Endothelial cell of umbilical vein (primary cell): Measurements from ENCODE around the gene SRM. TPM values are rescaled to one million over a fixed set of nuclear protein-coding genes. Genes with fewer than 3 reads are reported as not detected.

Experiments used
- BruUV-seq: library from RNA; stranded (reverse); fragments of 400-500 nt; replicated peaks from 2 replicates; lab custom pipeline; 2021; lab: Mats Ljungman, UMichigan
- CTCF ChIA-PET: fragments of 300-600, 350-600 bp; sonication (Branson Sonifier 250); formaldehyde crosslinking; loops from one replicate; lab custom pipeline; 2021; ENCODE audit warnings: antibody characterized with exemption, inconsistent platforms; lab: Charles Lee
- POLR2A ChIA-PET: fragments of 300-600, 350-600 bp; sonication (Branson Sonifier 250); formaldehyde crosslinking; loops from one replicate; lab custom pipeline; 2021; ENCODE audit warnings: antibody characterized with exemption, inconsistent platforms; lab: Charles Lee
- DNase-seq: peaks from one replicate; pipeline ENCODE4 v3.0.0-alpha.2; 2011; ENCODE audit warnings: low read depth, low spot score
- FAIRE-seq: peaks from 2 replicates; lab custom pipeline; 2011; peaks lifted over from hg19 to GRCh38; lab: Jason Lieb, UNC
- H2AFZ ChIP-seq: 2 replicates; pipeline ENCODE4 v1.6.0; 2012; ENCODE audit warnings: low read depth, low read length, control low read depth, inconsistent platforms
- H3K27ac ChIP-seq: 2 replicates; pipeline ENCODE4 v1.5.1; 2011; ENCODE audit warnings: low read depth, mild to moderate bottlenecking, control low read depth, low read length, moderate library complexity; ENCODE audit not compliant: insufficient read depth
- H3K27me3 ChIP-seq, 2 experiments: 2 replicates each; pipeline versions ENCODE4 v1.6.0 to v1.6.1; 2011; ENCODE audit warnings: low read length in 2 of 2, mixed read lengths in 1 of 2; ENCODE audit not compliant: control insufficient read depth in 2 of 2, insufficient read depth in 2 of 2
- H3K36me3 ChIP-seq, 2 experiments: 2 replicates in 1 of 2; 3 replicates in 1 of 2; pipeline ENCODE4 v1.5.1; 2011; ENCODE audit warnings: low read length in 2 of 2, mild to moderate bottlenecking in 1 of 2, moderate library complexity in 1 of 2; ENCODE audit not compliant: control insufficient read depth in 2 of 2, insufficient read depth in 2 of 2; ENCODE audit errors: extremely low read depth in 1 of 2
- H3K4me1 ChIP-seq: 3 replicates; pipeline ENCODE4 v1.5.1; 2011; ENCODE audit warnings: mild to moderate bottlenecking, low read length; ENCODE audit not compliant: control insufficient read depth, insufficient read depth; ENCODE audit errors: extremely low read depth
- H3K4me2 ChIP-seq: 2 replicates; pipeline ENCODE4 v1.6.1; 2011; ENCODE audit warnings: low read length, control low read depth, mixed read lengths; ENCODE audit not compliant: insufficient read depth
- H3K4me3 ChIP-seq, 3 experiments: fragments of 200-600 bp in 1 of 3; sonication (generic), shearing (Covaris generic) in 1 of 3; replicated peaks in 1 of 3; 2 replicates each; pipeline ENCODE4 v1.5.1; 2011 to 2016; ENCODE audit warnings: control low read depth in 3 of 3, low read length in 3 of 3, mild to moderate bottlenecking in 2 of 3, inconsistent platforms in 1 of 3, low read depth in 1 of 3, moderate library complexity in 1 of 3; ENCODE audit not compliant: insufficient read depth in 1 of 3
- H3K79me2 ChIP-seq: 2 replicates; pipeline ENCODE4 v1.6.0; 2012; ENCODE audit warnings: low read length, inconsistent platforms; ENCODE audit not compliant: control insufficient read depth, insufficient read depth
- H3K9ac ChIP-seq: replicated peaks from 2 replicates; pipeline ENCODE3; 2011; ENCODE audit warnings: low read length, control low read depth; ENCODE audit not compliant: insufficient read depth; ENCODE audit errors: extremely low read depth
- H3K9me1 ChIP-seq: replicated peaks from 3 replicates; pipeline ENCODE4 v1.6.0; 2011; ENCODE audit warnings: mild to moderate bottlenecking, low read length; ENCODE audit not compliant: control insufficient read depth, insufficient read depth; ENCODE audit errors: extremely low read depth
- H3K9me3 ChIP-seq: replicated peaks from 2 replicates; pipeline ENCODE4 v1.5.1; 2012; ENCODE audit warnings: low read length, inconsistent platforms; ENCODE audit not compliant: control insufficient read depth, insufficient read depth
- H4K20me1 ChIP-seq: replicated peaks from 2 replicates; pipeline ENCODE3; 2011; ENCODE audit warnings: mild to moderate bottlenecking, low read length; ENCODE audit not compliant: control insufficient read depth, insufficient read depth; ENCODE audit errors: extremely low read depth
- EZH2 ChIP-seq: IDR thresholded peaks from 2 replicates; pipeline ENCODE4 v1.6.1; 2012; ENCODE audit warnings: borderline replicate concordance, low read depth, mild to moderate bottlenecking, moderate library complexity, low read length, inconsistent platforms; ENCODE audit not compliant: severe bottlenecking
- FOS ChIP-seq: IDR thresholded peaks from 2 replicates; pipeline ENCODE4 v1.6.1; 2011; ENCODE audit warnings: mild to moderate bottlenecking, low read length, moderate library complexity, borderline replicate concordance; ENCODE audit not compliant: insufficient read depth
- GATA2 ChIP-seq: IDR thresholded peaks from 2 replicates; pipeline ENCODE4 v1.7.0; 2011; ENCODE audit warnings: low read depth, mild to moderate bottlenecking, moderate library complexity, mixed read lengths, low read length; ENCODE audit not compliant: insufficient read length, insufficient read depth
- JUN ChIP-seq: IDR thresholded peaks from 2 replicates; pipeline ENCODE4 v1.6.1; 2011; ENCODE audit warnings: borderline replicate concordance, low read depth; ENCODE audit not compliant: insufficient read length, insufficient read depth
- dilution Hi-C: fragments of 300-500 bp; cut with MboI; formaldehyde crosslinking; loops from one replicate; pipeline ENCODE4 v1.15.0; 2019; ENCODE audit warnings: low sequenced_read_pairs; ENCODE audit not compliant: extremely low pct_ligation_motif_present
- intact Hi-C: fragments of 100-400 bp; cut with micrococcal nuclease; formaldehyde crosslinking; loops from one replicate; pipeline ENCODE4 v1.10.0; 2022
- polyA plus RNA-seq, 4 experiments: library from polyadenylated mRNA; depleted of rRNA in 3 of 4; stranded (reverse) in 3 of 4; unstranded in 1 of 4; fragments of >200 nt; gene quantifications; 2 replicates each; pipeline versions ENCODE4 v1.2.1 to v1.2.3, GENCODE V29; 2011 to 2012; ENCODE audit warnings: missing spikeins in 1 of 4
- total RNA-seq: library from RNA; stranded (reverse); gene quantifications from 2 replicates; pipeline ENCODE4 v1.2.3, GENCODE V29; 2021
- TF ChIP-seq, protein P1 (sequence below), 2 donors: IDR thresholded peaks; 1 replicate in 1 of 2; 2 replicates in 1 of 2; pipeline ENCODE4 v1.5.1; 2011; ENCODE audit warnings: low read length in 2 of 2, mild to moderate bottlenecking in 2 of 2, moderate library complexity in 2 of 2, control low read depth in 1 of 2, inconsistent platforms in 1 of 2, low read depth in 1 of 2; ENCODE audit not compliant: insufficient read depth in 1 of 2; ENCODE audit errors: extremely low read depth in 1 of 2

Gene SRM
- total and polyA plus RNA-seq, 2 donors (not counting 3 experiments of a cell fraction or from before 2014, with no cell fraction given), result 81.3 to 172 TPM

DNA sequence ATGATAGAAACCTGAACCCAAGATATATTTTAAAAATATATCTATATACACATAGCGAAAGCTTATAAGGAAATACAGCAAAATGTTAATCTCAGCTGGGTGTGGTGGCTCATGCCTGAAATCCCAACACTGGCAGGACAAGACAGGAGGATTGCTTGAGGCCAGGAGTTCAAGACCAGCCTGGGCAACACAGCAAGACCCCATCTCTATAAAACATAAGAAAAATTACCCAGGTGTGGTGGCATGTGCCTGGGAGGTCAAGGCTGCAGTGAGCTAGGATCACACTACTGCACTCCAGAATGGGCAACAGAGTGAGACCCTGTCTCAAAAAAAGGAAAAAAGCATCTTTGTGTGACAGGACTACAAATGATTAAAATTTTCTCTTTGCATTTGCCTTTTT is 6.0 kb upstream of the SRM start:
- FAIRE-seq (no peak), DNase-seq (no peak)
- no peaks in the 10 kb centered on the region for H4K20me1 ChIP-seq
- intact Hi-C loops (no loop called here), dilution Hi-C loops (no loop called here)
- H3K4me1 ChIP-seq, result peaks cover 2% of the 10 kb centered on the region
- H3K4me2 ChIP-seq, result no peak overlapping the region
- peaks cover 21 to 36% of the 10 kb centered on the region in 2 experiments for H3K36me3 ChIP-seq
- H3K27ac ChIP-seq, result no peak overlapping the region
- TF ChIP-seq, protein P1, sequence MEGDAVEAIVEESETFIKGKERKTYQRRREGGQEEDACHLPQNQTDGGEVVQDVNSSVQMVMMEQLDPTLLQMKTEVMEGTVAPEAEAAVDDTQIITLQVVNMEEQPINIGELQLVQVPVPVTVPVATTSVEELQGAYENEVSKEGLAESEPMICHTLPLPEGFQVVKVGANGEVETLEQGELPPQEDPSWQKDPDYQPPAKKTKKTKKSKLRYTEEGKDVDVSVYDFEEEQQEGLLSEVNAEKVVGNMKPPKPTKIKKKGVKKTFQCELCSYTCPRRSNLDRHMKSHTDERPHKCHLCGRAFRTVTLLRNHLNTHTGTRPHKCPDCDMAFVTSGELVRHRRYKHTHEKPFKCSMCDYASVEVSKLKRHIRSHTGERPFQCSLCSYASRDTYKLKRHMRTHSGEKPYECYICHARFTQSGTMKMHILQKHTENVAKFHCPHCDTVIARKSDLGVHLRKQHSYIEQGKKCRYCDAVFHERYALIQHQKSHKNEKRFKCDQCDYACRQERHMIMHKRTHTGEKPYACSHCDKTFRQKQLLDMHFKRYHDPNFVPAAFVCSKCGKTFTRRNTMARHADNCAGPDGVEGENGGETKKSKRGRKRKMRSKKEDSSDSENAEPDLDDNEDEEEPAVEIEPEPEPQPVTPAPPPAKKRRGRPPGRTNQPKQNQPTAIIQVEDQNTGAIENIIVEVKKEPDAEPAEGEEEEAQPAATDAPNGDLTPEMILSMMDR (IDR thresholded peaks at IDR 0.05; ENCODE audit: extremely low read depth in 1 of 2, insufficient read depth in 1 of 2, low read depth in 1 of 2, low read length in 2 of 2), result no peak
- TF ChIP-seq JUN, result no peak
- no peak for TF ChIP-seq EZH2
- no peak for TF ChIP-seq FOS
- TF ChIP-seq GATA2, result no peak
- H3K9me3 ChIP-seq, result no peaks in the 10 kb centered on the region
- peaks cover 2% of the 10 kb centered on the region for H3K79me2 ChIP-seq
- no TSS peak for BruUV-seq
- H3K9me1 ChIP-seq, result no peaks in the 10 kb centered on the region
- ChIA-PET POLR2A (no interaction called here), CTCF (interaction anchor here (3.1 kb wide), 1 partner anchor 28 kb away, joined by 12 read pairs; no protein-coding TSS in a partner anchor)
- H3K4me3 ChIP-seq, result no peak overlapping the region
- no peak overlapping the region for H2AFZ ChIP-seq
- no peaks in the 10 kb centered on the region for H3K27me3 ChIP-seq
- H3K9ac ChIP-seq, result no peak overlapping the region
